Fibroblast of lung (primary cell): ENCODE results near the gene KCTD15. TPM values are rescaled to one million over a fixed set of nuclear protein-coding genes. Genes with fewer than 3 reads are reported as not detected.

Experiments used
- DNase-seq, 2 donors: peaks; one replicate each; pipeline versions ENCODE4 v3.0.0 to v3.0.0-alpha.2; 2010; ENCODE audit warnings: low read depth in 2 of 2
- H2AFZ ChIP-seq: 2 replicates; pipeline ENCODE4 v1.5.1; 2012; ENCODE audit warnings: low read length, control low read depth, inconsistent platforms
- H3K27ac ChIP-seq: 2 replicates; pipeline ENCODE4 v1.5.1; 2011; ENCODE audit warnings: low read length, control low read depth; ENCODE audit not compliant: insufficient read depth
- H3K27me3 ChIP-seq: 2 replicates; pipeline ENCODE4 v1.5.1; 2011; ENCODE audit warnings: mild to moderate bottlenecking, low read length; ENCODE audit not compliant: control insufficient read depth, insufficient read depth
- H3K36me3 ChIP-seq: 2 replicates; pipeline ENCODE4 v1.5.1; 2011; ENCODE audit warnings: low read length; ENCODE audit not compliant: control insufficient read depth, insufficient read depth
- H3K4me1 ChIP-seq: 2 replicates; pipeline ENCODE4 v1.5.1; 2011; ENCODE audit warnings: low read length; ENCODE audit not compliant: control insufficient read depth, insufficient read depth; ENCODE audit errors: extremely low read depth
- H3K4me2 ChIP-seq: 2 replicates; pipeline ENCODE4 v1.5.1; 2011; ENCODE audit warnings: low read length, control low read depth; ENCODE audit not compliant: insufficient read depth; ENCODE audit errors: extremely low read depth
- H3K4me3 ChIP-seq, 4 experiments: fragments of 200-600 bp in 1 of 4; sonication (generic) in 1 of 4; replicated peaks in 1 of 4; 2 replicates each; pipeline ENCODE4 v1.5.1; 2011 to 2016; ENCODE audit warnings: low read length in 4 of 4, low read depth in 3 of 4, mild to moderate bottlenecking in 3 of 4, control low read depth in 2 of 4, inconsistent platforms in 1 of 4, mixed read lengths in 1 of 4; ENCODE audit not compliant: insufficient read depth in 1 of 4; ENCODE audit errors: control extremely low read depth in 1 of 4
- H3K79me2 ChIP-seq: 2 replicates; pipeline ENCODE4 v1.5.1; 2012; ENCODE audit warnings: mild to moderate bottlenecking, low read length, inconsistent platforms; ENCODE audit not compliant: control insufficient read depth, insufficient read depth
- H3K9ac ChIP-seq: 2 replicates; pipeline ENCODE4 v1.5.1; 2011; ENCODE audit warnings: mild to moderate bottlenecking, low read length, control low read depth; ENCODE audit not compliant: insufficient read depth
- H3K9me3 ChIP-seq: 2 replicates; pipeline ENCODE4 v1.5.1; 2012; ENCODE audit warnings: low read depth, low read length; ENCODE audit not compliant: control insufficient read depth, insufficient read depth
- H4K20me1 ChIP-seq: 2 replicates; pipeline ENCODE4 v1.5.1; 2011; ENCODE audit warnings: low read length; ENCODE audit not compliant: control insufficient read depth, insufficient read depth; ENCODE audit errors: extremely low read depth
- EZH2 ChIP-seq: IDR thresholded peaks from 2 replicates; pipeline ENCODE4 v1.5.1; 2012; ENCODE audit warnings: low read length, control low read depth, mild to moderate bottlenecking; ENCODE audit errors: missing control alignments
- polyA plus RNA-seq, 2 donors: library from polyadenylated mRNA; depleted of rRNA in 1 of 2; stranded (reverse) in 1 of 2; unstranded in 1 of 2; fragments of >200 nt; gene quantifications; 2 replicates each; pipeline ENCODE4 v1.2.1, GENCODE V29; 2011 to 2012; ENCODE audit warnings: missing spikeins in 1 of 2
- total RNA-seq: library from RNA; depleted of rRNA; stranded (reverse); fragments of >200 nt; gene quantifications from 2 replicates; pipeline ENCODE4 v1.2.1, GENCODE V29; 2014
- TF ChIP-seq, protein P1 (sequence below), 2 donors: IDR thresholded peaks in 1 of 2; conservative IDR thresholded peaks in 1 of 2; 1 replicate in 1 of 2; 2 replicates in 1 of 2; pipeline ENCODE4 v1.5.1; 2011 to 2012; ENCODE audit warnings: low read length in 2 of 2, control low read depth in 1 of 2, inconsistent platforms in 1 of 2, low read depth in 1 of 2, mild to moderate bottlenecking in 1 of 2

KCTD15 gene
- total and polyA plus RNA-seq, 2 donors (not counting 1 experiment from before 2014, with no cell fraction given) = 3.3 to 9.7 TPM

DNA sequence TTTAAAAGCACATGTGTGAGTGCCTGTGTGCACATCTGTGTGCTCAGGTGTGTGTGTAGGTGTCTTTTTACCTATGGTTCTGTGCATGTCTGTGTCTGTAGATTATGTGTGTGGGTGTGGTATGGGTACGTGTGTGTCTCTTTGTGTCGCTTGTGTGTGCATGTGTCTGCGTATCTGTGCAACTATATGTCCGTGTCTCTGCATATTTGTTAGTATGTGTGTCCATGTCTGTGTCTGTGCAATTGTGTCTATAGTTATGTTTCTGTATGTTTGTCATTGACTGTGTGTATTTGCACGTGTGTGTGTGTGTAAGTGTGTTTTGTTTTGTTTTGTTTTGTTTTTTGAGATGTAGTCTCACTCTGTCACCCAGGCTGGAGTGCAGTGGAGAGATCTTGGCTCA lies 7.3 kb upstream of the KCTD15 start:
- no peaks in the 10 kb centered on the region for H4K20me1 ChIP-seq
- no peaks in the 10 kb centered on the region for H3K27me3 ChIP-seq
- DNase-seq = no peak
- H3K27ac ChIP-seq = no peak overlapping the region
- H3K4me1 ChIP-seq = no peaks in the 10 kb centered on the region
- H3K9ac ChIP-seq = no peak overlapping the region
- H3K36me3 ChIP-seq = no peaks in the 10 kb centered on the region
- no peaks in the 10 kb centered on the region for H3K79me2 ChIP-seq
- H2AFZ ChIP-seq = no peak overlapping the region
- no peak overlapping the region for H3K4me3 ChIP-seq
- TF ChIP-seq, protein P1, sequence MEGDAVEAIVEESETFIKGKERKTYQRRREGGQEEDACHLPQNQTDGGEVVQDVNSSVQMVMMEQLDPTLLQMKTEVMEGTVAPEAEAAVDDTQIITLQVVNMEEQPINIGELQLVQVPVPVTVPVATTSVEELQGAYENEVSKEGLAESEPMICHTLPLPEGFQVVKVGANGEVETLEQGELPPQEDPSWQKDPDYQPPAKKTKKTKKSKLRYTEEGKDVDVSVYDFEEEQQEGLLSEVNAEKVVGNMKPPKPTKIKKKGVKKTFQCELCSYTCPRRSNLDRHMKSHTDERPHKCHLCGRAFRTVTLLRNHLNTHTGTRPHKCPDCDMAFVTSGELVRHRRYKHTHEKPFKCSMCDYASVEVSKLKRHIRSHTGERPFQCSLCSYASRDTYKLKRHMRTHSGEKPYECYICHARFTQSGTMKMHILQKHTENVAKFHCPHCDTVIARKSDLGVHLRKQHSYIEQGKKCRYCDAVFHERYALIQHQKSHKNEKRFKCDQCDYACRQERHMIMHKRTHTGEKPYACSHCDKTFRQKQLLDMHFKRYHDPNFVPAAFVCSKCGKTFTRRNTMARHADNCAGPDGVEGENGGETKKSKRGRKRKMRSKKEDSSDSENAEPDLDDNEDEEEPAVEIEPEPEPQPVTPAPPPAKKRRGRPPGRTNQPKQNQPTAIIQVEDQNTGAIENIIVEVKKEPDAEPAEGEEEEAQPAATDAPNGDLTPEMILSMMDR (conservative IDR thresholded peaks at IDR 0.05 in 1 of 2, IDR thresholded peaks at IDR 0.05 in 1 of 2; ENCODE audit: low read depth in 1 of 2, low read length in 2 of 2) = no peak
- no peak for TF ChIP-seq EZH2
- H3K9me3 ChIP-seq = no peaks in the 10 kb centered on the region
- no peak overlapping the region for H3K4me2 ChIP-seq

DNA sequence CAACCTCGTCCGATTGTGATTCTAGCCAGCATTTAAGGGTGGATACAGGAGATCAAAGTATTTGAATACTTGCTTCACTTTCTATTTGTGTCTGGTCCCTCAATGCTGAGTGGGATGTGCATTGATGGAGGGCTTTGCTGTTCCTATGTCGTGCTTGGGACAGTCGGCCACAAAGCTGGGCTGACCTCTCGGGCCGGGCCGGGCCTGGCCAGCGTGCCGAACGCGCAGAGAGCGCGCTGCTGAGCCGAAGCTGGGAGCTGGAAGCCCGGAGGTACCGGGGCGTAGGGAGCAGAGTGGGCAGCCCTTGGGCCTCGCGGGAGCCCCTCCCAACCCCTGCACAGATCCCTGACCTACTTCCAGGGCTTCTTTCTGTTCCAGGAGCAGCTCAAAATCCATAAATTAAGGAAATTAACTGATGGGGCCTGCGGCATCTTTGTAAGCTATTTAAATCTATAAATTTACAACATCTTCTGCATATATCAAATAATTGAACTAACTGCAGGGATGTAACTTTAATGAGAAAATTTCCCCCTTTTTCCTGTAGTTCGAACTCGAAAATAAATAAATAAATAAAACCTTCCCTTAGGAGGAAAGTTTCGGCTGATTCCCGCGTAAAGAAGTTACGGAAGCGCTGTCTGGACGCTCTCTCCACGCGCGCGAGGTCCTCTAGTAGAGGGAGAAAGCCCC lies 1.8 kb upstream of the KCTD15 start:
- H3K9me3 ChIP-seq = no peaks in the 10 kb centered on the region
- H3K9ac ChIP-seq = peak overlapping the region; percentile 23
- H3K27ac ChIP-seq = peak overlapping the region; percentile 27
- TF ChIP-seq EZH2 = no peak
- TF ChIP-seq, protein P1 (conservative IDR thresholded peaks at IDR 0.05 in 1 of 2, IDR thresholded peaks at IDR 0.05 in 1 of 2; ENCODE audit: low read depth in 1 of 2, low read length in 2 of 2) = no peak
- peak overlapping the region; percentile 35 for H2AFZ ChIP-seq
- peaks cover 3% of the 10 kb centered on the region for H3K4me1 ChIP-seq
- no peaks in the 10 kb centered on the region for H3K36me3 ChIP-seq
- no peaks in the 10 kb centered on the region for H3K27me3 ChIP-seq
- no peaks in the 10 kb centered on the region for H3K79me2 ChIP-seq
- peak overlapping the region; percentile 68 for H3K4me2 ChIP-seq
- DNase-seq = peak in 1 of 2 donors; percentile 13
- H4K20me1 ChIP-seq = no peaks in the 10 kb centered on the region
- peak overlapping the region; percentile 52 to 71 (median 64) for H3K4me3 ChIP-seq

DNA sequence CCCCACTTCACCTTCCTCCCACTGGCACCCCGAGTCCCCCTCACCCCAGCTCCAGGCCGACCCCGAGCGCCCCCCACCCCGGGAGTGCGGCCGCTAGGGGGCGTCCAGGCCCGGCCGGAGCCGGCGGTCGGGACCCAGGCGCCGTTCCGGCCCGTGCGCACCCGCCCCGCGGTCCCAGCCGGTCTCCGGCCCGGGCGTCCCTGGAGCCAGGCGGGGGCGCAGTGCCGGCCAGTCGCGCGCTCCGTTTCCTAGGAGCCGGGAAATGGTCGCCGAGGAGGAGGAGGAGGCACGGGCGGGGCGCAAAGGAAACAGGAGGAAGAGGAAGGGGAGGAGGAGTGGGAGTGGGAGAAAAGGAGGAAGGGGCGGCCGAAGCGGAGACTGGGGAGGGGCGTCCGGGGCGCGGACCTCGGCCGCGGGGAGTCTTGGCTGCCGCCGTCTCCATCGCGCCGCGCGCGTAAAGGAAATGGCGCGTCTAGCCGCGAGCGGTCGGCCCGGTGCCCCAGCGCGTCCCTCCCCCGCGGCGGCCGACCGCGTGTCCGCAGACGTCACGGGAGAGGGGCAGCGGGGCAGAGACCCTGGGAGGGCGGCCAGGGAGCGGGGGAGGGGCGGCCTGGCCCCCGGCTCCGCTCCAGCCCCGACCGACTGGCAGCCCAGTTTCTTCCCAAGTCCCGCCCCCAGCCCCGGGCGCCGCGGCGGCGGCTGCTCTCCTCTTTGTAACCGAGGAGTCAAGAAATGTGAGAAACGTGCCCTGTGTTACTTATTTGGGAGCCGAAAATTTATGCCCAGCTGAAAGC lies 1.1 kb upstream of the KCTD15 start:
- Histone ChIP-seq H3K9me3 (no peaks in the 10 kb centered on the region), H3K79me2 (no peaks in the 10 kb centered on the region), H3K36me3 (no peaks in the 10 kb centered on the region), H2AFZ (peak overlapping the region; percentile 49), H3K27me3 (no peaks in the 10 kb centered on the region), H3K4me1 (peaks cover 3% of the 10 kb centered on the region), H3K27ac (peak overlapping the region; percentile 53), H3K4me2 (peak overlapping the region; percentile 54), H3K9ac (peak overlapping the region; percentile 65), H4K20me1 (no peaks in the 10 kb centered on the region), H3K4me3 (peak overlapping the region; percentile 52 to 71 (median 64))
- DNase-seq = peak; percentile 80 to 85
- TF ChIP-seq, protein P1 (conservative IDR thresholded peaks at IDR 0.05 in 1 of 2, IDR thresholded peaks at IDR 0.05 in 1 of 2; ENCODE audit: low read depth in 1 of 2, low read length in 2 of 2) = peak; percentile 47 to 55
- TF ChIP-seq EZH2 = no peak
